GM13977 (cell line): ENCODE measurements around the gene PRUNE2.

Source experiments
- DNase-seq: peaks from one replicate; pipeline ENCODE4 v3.0.0; 2012; ENCODE audit warnings: low spot score
- in situ Hi-C: fragments of 300-500 bp; cut with MboI; formaldehyde crosslinking; loops from one replicate; pipeline ENCODE4 v1.12.0; 2022; ENCODE audit warnings: low sequenced_read_pairs, low pct_unique_long_range_greater_than_20kb, mixed read lengths, inconsistent platforms; ENCODE audit not compliant: unreplicated experiment
- TF ChIP-seq, protein P1 (sequence below): IDR thresholded peaks from 2 replicates; pipeline ENCODE4 v1.5.1; 2012; ENCODE audit warnings: mild to moderate bottlenecking, control low read depth; ENCODE audit not compliant: insufficient read depth; ENCODE audit errors: extremely low read depth, missing control alignments

PRUNE2 gene

DNA sequence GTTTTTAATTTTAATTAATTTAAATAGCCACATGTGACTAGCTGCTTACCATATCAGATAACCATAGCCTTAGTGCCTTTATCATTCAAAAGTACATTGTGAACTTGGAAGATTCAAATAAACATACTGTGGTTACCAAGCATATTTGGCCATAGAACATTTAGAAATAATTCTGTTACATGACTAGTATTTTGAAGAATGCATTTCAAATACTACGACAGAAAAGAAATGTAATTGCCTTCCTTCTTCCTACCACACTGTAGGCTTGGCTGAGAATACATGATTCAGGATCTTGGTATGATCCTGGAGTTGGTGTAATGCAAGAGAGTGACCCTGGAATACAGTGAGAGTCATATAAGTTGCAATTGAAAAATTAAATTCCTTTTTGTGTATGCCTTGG lies 251.3 kb downstream of the PRUNE2 start:
- no peak for DNase-seq
- TF ChIP-seq, protein P1, sequence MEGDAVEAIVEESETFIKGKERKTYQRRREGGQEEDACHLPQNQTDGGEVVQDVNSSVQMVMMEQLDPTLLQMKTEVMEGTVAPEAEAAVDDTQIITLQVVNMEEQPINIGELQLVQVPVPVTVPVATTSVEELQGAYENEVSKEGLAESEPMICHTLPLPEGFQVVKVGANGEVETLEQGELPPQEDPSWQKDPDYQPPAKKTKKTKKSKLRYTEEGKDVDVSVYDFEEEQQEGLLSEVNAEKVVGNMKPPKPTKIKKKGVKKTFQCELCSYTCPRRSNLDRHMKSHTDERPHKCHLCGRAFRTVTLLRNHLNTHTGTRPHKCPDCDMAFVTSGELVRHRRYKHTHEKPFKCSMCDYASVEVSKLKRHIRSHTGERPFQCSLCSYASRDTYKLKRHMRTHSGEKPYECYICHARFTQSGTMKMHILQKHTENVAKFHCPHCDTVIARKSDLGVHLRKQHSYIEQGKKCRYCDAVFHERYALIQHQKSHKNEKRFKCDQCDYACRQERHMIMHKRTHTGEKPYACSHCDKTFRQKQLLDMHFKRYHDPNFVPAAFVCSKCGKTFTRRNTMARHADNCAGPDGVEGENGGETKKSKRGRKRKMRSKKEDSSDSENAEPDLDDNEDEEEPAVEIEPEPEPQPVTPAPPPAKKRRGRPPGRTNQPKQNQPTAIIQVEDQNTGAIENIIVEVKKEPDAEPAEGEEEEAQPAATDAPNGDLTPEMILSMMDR: no peak
- in situ Hi-C loops: no loop called here

DNA sequence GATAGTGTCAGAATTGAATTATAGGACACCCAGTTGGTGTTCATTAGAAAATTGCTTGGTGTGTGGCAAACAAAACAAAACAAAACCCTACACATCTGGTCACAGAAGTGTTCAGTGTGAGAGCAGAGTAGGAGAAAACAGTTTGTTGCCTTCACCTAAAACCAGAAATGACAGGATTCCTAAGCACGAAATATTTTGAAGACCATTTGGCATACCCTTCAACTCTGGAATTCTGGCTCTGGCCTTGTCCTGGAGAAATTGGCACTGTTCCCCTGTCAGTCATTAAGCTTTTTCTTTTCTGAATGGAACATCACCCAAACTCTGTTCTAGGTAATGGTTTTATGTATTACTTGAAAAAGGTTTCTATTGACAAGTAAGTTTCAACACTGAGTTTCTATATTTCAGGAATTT lies 251.9 kb downstream of the PRUNE2 start:
- in situ Hi-C loops: no loop called here
- TF ChIP-seq, protein P1: no peak
- DNase-seq: no peak

DNA sequence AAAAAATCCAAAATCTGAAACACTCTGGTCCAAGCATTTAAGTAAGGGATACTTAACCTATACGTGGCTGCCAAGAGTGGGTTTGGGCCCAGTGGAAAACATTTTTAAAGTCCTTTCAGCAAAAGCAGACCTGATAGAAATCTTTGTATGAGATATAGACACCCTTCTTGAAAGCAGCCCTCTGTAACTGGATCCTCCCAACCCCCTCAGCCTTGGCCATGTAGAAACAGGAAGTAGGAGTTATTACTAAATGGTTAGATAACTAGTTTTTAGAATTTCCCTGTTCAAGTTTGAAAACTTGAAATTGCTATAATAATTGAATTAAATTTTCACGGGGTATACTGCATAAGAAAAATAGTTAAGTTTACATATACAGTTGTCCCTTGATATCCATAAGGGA lies 253.0 kb downstream of the PRUNE2 start:
- in situ Hi-C loops: no loop called here
- DNase-seq: no peak
- TF ChIP-seq, protein P1: no peak

DNA sequence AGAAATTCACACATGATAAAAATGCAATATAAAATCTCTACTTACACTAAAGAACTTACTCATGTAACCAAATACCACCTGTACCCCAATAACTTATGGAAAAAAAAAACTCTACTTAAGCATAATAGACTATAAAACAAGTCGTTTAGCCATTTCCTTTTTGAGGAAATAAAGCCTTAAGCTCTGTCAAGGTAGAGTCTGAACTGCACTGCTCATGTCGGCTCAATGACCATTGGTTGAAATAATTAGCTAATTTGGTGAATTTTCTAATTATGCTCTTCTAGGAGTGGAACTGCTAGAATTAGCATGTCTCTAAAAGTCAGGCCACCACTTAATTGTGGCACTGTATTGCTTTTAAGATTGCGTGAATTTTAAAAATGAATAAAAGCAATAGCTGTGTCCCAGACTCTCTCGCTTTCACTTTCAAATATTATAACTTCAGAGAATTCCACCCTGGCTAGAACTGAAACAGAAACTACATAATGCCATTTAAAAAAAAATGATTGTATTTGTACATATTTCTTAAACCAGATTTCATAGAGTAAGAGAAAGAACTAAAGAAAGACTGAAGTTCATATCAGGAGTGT lies 254.7 kb downstream of the PRUNE2 start:
- no peak for DNase-seq
- in situ Hi-C loops: no loop called here
- TF ChIP-seq, protein P1: no peak

DNA sequence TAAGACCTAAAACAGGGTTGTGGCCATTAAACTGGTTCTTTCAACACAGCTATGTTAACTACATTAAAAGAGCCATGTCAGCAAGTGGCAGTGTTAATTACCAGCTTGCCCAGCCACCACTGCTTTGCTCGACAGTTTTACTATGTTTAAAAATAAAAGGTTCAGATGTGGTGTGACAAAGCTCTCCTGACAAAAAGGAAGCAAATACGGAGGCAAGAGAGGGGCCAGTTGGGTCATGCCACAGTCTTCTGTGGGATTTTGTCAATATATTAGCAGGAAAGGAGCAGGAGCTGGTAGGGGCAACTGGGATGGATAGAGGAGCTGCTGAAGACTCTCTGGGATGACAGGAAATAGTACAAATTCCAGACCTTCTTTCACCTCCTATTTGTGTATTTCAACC lies 255.2 kb downstream of the PRUNE2 start:
- in situ Hi-C loops: no loop called here
- TF ChIP-seq, protein P1: no peak
- no peak for DNase-seq

DNA sequence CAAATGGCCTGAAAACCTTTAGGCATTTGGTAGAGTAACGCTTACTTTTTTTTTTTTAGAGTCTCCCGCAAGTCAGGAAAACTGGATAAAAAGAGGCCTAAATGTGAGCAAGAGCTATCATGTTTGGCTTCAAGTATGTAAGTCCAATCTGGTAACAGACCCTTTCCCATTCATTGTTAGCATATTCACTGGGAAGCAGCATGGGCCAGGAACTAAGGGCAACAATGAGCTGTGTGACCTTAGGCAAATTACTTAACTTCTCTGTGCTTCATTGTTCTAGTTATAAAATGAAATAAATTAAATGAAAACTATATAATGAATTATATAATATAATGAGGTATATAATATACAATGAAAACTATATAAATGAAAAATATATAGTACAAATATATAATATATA lies 256.0 kb downstream of the PRUNE2 start:
- TF ChIP-seq, protein P1: no peak
- no peak for DNase-seq
- in situ Hi-C loops: no loop called here

DNA sequence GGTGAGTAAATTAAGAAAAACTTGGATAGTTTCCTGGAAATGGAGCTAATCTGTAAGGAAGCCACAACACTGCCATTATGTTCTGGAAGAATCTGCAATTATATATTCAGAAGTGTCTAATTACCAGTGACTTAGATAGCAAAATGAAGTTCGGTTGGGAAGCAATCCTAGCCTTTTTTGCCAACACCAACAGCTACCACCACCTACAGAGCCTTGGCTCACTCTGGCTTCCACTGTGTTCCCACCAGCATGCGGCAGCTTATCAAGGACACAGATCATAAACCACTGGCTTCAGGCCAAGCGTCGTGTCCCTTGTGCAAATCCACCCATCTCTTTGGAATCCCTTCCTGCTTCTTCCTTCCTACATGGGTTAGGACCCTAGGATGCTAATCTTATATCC lies 259.7 kb downstream of the PRUNE2 start:
- in situ Hi-C loops: no loop called here
- DNase-seq: no peak
- TF ChIP-seq, protein P1: no peak
